ENCODE data around the gene CRACDL.

GRCh38 chr2:98811766-98812165 lies 124.3 kb downstream of the CRACDL start:
- TF ChIP-seq MYC (IDR thresholded peaks at IDR 0.05; ENCODE audit: low read depth, low read length) (no peak), POLR2A (IDR thresholded peaks at IDR 0.05; ENCODE audit: low read depth, low read length) (no peak)
- TF ChIP-seq, protein P1, sequence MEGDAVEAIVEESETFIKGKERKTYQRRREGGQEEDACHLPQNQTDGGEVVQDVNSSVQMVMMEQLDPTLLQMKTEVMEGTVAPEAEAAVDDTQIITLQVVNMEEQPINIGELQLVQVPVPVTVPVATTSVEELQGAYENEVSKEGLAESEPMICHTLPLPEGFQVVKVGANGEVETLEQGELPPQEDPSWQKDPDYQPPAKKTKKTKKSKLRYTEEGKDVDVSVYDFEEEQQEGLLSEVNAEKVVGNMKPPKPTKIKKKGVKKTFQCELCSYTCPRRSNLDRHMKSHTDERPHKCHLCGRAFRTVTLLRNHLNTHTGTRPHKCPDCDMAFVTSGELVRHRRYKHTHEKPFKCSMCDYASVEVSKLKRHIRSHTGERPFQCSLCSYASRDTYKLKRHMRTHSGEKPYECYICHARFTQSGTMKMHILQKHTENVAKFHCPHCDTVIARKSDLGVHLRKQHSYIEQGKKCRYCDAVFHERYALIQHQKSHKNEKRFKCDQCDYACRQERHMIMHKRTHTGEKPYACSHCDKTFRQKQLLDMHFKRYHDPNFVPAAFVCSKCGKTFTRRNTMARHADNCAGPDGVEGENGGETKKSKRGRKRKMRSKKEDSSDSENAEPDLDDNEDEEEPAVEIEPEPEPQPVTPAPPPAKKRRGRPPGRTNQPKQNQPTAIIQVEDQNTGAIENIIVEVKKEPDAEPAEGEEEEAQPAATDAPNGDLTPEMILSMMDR (IDR thresholded peaks at IDR 0.05; ENCODE audit: extremely low read depth in 1 of 2, insufficient read depth in 1 of 2, low read depth in 1 of 2, low read length in 2 of 2) = no peak
- TF ChIP-seq, protein P2, sequence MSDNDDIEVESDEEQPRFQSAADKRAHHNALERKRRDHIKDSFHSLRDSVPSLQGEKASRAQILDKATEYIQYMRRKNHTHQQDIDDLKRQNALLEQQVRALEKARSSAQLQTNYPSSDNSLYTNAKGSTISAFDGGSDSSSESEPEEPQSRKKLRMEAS (IDR thresholded peaks at IDR 0.05; ENCODE audit: insufficient read depth, insufficient read length) = no peak
